ENCODE results near the gene CPNE2.
A peak's percentile ranks its signal among the peaks of the same experiment; 100 is the strongest.
"Not testable (repeated sequence)": the region's sequence is repeated elsewhere in the genome, so short reads cannot be mapped to it uniquely, and the experiment has no call there.

Gene CPNE2

GRCh38 chr16:57167953-57168352 is 75.6 kb downstream of the CPNE2 start:
- peak; percentile 48 for DNase-seq (ENCODE audit: low read depth)

- DNase-seq (ENCODE audit: low read depth), result no peak
Measured at GRCh38 chr16:57169327-57169726, 76.9 kb downstream of the CPNE2 start.

- no peak for DNase-seq (ENCODE audit: low read depth)
Measured at GRCh38 chr16:57172721-57173290, 80.4 kb downstream of the CPNE2 start.

GRCh38 chr16:57175896-57176295 is 83.5 kb downstream of the CPNE2 start:
- DNase-seq (ENCODE audit: low read depth), result no peak

DNA sequence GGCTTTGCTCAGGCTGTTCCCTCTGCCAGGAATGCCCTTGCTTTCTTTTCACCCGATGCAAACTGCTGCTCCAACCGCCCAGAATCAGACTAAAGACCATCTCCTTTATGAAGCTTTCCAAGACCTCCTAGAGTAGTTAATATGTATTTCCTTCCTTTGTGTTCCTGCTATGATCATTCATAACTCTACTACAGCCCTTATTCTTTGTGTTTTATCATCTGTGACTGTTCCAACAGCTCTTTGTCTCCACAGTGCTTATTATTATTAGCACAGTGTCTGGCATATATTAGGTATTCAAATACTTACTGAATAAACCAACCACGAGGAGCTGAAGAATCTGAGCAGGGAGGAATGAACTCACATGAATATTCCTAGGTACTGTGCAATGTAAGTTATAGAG is 85.8 kb downstream of the CPNE2 start:
- DNase-seq (ENCODE audit: low read depth), result no peak

- no peak for DNase-seq (ENCODE audit: low read depth)
Measured at GRCh38 chr16:57178793-57179212, 86.4 kb downstream of the CPNE2 start.

DNA sequence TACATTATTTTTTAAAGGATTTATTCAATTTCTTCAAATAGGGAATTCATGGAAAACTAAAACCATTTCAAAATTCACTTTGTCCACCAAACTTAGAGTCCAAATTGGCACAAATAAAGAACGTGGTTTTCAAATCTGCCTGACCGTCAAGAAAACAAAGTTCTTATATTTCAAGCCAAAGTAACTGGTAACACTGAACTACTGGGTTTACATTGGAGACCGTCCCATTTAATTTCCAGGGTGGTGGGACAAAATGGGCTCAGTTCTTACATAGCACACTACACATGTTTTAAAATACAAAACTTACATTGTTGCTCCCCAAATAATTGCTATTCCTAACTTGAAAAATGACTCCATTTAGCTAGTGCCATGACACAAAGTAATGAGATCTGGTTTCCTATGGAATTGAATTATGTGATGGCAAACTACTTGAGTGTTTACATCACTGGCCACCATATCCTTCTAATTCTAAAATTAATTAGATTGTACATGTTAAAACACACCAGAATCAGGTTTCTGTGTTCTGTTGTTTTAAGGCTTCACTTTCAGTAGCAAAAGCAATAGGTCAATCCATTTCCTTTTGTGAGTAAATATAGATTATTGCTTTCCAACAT is 86.9 kb downstream of the CPNE2 start:
- DNase-seq (ENCODE audit: low read depth), result no peak

DNA sequence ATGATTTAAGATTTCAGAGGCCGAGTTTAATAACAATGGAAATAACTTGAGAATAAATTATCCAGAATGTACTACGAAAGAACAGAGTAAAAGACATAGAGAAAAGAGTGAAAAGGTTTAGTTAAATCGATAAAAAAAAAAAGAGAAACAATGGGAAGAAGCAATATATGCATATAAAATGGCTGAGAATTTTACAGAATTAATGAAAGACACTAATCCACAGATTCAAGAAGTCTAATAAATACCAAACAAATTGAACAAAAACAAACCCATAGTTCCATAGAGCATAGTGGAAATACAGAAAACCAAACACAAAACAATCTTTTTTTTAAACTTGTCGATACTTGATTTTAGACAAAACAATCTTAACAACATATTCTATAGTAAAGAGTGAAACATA is 91.7 kb downstream of the CPNE2 start:
- no peak for DNase-seq (ENCODE audit: low read depth)

DNA sequence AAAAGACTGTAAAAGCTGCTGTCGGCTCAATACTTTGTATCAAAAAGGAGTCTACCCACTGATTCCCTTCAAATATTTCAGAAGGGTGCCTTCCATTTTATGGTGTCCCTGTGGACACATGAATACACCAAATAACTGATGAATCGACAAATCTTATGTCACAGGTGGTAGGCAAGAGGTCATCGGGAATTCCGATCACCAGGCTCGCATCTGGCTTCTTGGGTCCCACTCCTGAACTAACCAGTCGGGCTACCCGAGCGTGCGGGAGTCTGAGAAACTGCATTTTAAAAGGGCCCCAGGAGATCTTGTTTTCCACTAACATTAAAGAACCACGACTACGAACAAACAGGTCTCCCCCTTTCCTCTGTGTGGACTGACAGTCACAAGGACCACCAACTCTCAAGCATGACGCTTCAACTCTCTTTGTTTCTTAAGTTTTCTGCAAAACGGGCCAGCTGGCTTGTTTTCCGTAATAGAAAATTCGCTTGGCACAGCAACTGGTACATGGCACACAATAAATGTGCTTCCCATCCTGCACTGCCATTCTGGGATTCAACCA is 92.6 kb downstream of the CPNE2 start:
- DNase-seq (ENCODE audit: low read depth), result no peak

GRCh38 chr16:57185446-57185944 is 93.1 kb downstream of the CPNE2 start:
- no peak for DNase-seq (ENCODE audit: low read depth)

- peak; percentile 98 for DNase-seq (ENCODE audit: low read depth)
Measured at GRCh38 chr16:57185945-57186871, 93.8 kb downstream of the CPNE2 start, which contains the start of the genes PSME3IP1 and RSPRY1. Gene PSME3IP1, minus strand, starts transcription at chr16:57186039. Its CDS starts 12,185 bp downstream, at chr16:57173854. Gene RSPRY1, plus strand, starts transcription at chr16:57186329. Its CDS starts 18,330 bp downstream, at chr16:57204659.

DNA sequence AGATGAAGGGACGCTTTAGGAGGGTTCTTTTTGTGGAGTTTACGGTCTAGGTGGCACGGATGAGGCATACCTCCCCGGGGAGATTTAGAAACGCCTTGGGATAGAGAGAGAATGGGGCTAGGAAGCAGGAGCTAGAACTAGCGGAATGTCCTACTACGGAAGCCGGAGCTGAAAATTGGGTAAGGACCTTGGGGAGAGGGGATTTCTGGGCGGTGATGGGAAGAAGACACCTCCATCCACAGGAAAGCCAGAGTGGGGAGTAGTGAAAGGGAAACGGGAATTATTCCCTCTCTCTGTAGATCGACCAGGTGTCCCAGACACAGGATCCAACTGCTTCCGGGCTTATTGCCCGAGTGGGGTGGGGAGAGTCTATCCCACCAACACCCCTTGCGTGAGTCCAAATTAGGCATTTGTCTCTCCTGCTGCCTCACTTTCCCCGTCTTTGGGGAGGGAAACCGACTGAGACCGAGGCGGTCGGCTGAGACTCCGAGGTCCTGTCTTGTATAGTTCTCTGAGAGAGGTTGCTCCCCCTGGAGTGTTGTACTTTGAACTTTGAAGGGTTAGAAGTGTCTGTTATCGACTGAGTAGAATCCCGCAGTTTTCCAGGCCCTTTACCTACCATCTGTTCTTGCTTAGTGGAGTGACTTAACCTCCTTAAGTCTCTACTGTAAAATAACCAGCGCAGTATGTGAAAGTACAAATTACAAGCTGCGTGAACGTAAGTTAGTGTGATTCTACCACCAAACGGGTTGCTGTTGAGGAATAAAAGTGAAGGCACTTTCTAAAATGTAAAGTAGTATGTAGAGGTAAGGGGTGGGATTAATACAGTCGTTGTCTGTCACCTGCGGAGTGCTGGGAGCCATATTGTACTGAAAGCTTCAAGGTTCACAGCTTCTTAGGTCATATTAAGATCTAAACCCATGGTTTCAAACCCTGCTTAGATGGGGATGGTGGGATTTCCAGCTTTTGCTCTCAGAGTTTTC is 94.8 kb downstream of the CPNE2 start:
- DNase-seq (ENCODE audit: low read depth), result no peak

DNA sequence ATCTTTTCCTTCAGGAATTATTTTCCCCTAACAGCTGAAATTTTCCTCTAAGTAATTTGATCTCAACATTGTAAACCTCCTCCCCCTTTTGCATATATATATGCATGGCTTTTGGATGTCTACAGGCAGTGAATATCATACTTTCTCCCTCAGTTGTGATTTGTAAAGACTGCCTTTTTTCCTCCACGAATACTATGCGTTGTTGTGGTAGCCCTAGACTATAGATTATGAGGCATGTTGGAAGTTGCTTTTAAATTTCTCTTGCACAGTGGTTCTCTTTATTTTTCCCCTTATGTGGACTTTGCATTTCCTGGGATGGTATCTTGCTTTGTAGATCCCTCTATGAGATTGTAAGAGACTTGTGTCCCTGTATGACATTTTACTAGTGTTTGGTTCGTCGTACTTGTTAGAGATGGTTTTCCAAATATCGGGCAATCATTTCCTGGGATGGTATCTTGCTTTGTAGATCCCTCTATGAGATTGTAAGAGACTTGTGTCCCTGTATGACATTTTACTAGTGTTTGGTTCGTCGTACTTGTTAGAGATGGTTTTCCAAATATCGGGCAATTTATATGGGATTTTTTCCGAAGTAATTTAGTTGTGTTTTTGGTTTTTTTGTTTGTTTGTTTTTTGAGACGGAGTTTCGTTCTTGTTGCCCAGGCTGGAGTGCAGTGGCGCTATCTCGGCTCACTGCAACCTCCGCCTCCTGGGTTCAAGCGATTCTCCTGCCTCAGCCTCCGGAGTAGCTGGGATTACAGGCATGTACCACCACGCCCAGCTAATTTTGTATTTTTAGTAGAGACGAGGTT is 95.7 kb downstream of the CPNE2 start:
- DNase-seq (ENCODE audit: low read depth), result not testable (repeated sequence)

DNA sequence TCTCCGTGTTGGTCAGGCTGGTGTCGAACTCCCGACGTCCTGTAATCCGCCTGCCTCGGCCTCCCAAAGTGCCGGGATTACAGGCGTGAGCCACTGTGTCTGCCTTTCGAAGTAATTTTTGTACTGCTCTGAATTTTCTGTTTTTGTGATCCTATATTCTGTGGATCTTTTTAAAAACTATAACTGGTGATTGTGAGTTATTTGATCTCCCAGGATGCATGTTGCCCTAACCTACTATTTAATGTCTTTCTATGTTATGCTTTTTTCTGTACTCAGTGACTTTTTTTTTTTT is 96.3 kb downstream of the CPNE2 start:
- no peak for DNase-seq (ENCODE audit: low read depth)

- not testable (repeated sequence) for DNase-seq (ENCODE audit: low read depth)
Measured at GRCh38 chr16:57189527-57189926, 97.1 kb downstream of the CPNE2 start.

- DNase-seq (ENCODE audit: low read depth), result no peak
Measured at GRCh38 chr16:57190136-57190535, 97.8 kb downstream of the CPNE2 start.

GRCh38 chr16:57191056-57191571 is 98.7 kb downstream of the CPNE2 start:
- DNase-seq (ENCODE audit: low read depth), result no peak

DNA sequence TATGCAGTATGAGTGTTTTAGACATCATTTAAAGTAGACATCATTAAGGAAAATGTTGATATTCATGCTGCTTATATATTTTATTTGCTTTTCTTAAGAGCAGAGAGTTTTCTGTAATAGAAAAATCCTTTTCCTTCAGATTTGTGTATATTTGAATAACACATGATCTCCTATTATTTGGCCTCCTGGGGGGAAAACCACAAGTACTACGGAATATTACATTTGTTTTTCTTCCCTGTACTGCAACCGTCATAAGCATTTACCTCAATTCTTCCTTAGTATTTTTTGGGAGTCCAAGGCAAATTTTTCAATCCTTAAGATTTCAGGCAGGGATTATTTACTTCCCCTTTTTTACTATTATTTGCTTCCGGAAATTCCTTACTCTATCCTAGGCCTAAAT is 99.8 kb downstream of the CPNE2 start:
- no peak for DNase-seq (ENCODE audit: low read depth)

GRCh38 chr16:57192720-57193486 is 100.5 kb downstream of the CPNE2 start:
- DNase-seq (ENCODE audit: low read depth), result no peak

All from non-pigmented ciliary epithelial cell (primary cell).